ENCODE results near the gene PEMT.

- TF ChIP-seq, protein P1, sequence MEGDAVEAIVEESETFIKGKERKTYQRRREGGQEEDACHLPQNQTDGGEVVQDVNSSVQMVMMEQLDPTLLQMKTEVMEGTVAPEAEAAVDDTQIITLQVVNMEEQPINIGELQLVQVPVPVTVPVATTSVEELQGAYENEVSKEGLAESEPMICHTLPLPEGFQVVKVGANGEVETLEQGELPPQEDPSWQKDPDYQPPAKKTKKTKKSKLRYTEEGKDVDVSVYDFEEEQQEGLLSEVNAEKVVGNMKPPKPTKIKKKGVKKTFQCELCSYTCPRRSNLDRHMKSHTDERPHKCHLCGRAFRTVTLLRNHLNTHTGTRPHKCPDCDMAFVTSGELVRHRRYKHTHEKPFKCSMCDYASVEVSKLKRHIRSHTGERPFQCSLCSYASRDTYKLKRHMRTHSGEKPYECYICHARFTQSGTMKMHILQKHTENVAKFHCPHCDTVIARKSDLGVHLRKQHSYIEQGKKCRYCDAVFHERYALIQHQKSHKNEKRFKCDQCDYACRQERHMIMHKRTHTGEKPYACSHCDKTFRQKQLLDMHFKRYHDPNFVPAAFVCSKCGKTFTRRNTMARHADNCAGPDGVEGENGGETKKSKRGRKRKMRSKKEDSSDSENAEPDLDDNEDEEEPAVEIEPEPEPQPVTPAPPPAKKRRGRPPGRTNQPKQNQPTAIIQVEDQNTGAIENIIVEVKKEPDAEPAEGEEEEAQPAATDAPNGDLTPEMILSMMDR (IDR thresholded peaks at IDR 0.05; ENCODE audit: insufficient read depth, low read length): no peak
- no peak for TF ChIP-seq GABPA (IDR thresholded peaks at IDR 0.05; ENCODE audit: low read depth)
Measured at GRCh38 chr17:17572010-17572785, 19.3 kb downstream of the PEMT start.
